Central memory CD4-positive, alpha-beta T cell (primary cell): ENCODE data around the gene SOHLH2.

Experiments used
- DNase-seq: peaks from one replicate; pipeline ENCODE4 v3.0.0; 2022

SOHLH2 gene

DNA sequence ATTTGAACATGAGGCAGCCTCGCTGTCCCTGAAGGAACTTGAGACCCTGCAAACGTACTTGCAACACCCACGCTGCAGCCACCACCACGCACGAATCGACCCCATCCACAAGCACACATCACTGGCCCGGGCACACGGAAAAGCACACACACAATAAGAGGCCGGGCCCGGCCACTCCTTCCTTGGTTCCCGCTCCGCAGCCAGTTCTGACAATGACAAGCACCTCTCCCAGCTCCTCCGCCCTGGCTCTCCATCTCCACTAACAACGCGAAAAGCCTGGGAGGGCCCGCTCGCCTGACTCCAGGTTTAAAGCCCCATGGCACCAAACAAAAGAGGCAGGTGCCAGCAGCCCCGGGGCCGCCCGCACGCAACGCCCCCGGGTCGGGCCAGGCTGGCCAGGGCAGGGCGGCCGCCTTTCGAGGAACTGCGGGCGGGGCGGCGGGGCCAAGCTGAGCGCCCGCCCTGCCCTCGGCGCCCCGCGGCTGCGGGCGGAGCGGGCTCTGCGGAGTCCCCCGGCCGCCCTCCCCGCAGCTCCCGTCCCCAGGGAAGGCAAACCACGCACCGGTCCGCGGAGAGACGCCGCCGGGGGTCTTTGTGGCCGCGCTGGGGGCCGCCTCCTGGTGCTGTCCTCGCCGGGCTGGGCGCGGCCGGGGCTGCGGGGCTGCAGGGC lies 83.7 kb downstream of the SOHLH2 start:
- no peak for DNase-seq

DNA sequence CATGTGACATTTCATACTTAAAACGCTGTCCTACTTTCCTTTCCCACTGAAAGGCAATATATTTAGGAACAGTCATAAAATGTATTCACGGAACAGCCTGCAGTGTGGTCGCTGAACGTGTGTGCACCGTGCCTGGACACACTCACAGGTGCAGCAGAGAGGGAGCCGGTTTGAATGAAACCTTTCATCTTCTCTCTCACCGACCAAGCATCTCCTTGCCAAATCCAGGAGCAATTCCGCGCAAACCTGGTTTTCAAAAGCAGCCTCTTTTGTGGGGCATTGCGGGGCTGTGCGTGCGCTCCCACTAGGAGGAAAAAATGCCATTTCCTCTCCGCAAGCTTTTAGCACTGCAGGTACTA lies 84.2 kb downstream of the SOHLH2 start:
- no peak for DNase-seq

DNA sequence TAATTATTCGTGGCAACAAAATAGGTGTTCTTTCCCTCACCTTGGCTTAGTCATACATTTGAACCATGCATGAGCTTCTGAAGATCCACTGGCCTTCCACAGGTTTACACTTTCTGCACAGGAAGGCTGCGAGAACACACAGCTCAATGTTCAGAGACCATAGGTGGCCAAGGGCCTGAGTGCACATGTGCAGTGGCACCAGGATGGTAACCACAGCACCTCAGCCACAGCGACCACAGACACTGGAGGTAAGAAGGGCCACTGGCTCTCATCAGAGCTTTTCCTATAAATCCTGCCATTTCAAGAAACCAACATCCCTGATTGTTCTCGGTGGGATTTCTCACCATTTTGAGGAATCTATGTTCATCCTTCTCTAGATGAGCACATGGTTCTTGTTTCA lies 84.8 kb downstream of the SOHLH2 start:
- DNase-seq: no peak

DNA sequence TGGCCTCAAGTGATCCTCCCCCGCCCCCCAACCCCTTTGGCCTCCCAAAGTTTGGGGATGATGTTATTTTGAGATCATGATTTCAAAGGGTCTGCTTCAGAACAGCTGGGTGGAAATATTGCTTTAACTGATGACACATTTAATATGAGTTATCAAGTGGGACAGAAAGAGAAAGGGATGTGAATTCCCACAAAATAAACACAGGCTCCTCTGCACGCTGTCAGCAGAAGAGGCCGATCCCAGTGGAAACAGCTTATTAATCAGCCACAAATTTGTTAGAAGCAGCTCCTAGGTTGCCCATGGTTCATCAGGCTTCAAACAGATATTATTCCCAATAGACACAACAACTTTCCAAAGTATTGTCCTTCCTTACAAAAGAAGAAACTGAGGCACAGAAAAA lies 87.9 kb downstream of the SOHLH2 start:
- no peak for DNase-seq

DNA sequence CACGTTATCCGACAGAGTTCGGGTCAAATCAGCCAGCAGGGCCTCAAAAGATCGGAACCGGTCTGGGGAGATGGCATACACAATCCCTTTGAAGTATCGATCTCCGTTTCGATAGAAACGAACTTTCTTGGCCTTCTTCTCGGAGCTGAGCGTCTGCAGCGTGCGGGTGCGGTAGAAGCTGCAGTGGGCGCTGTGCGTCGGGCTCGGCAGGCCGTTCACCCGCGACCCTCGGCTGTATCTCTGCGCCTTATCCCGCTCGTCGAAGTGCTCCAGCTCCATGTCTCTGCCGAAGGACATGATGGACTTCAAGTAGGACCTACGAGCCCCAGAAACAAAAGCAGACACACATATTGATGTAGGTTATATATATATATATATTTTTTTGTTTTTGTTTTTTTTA lies 88.5 kb downstream of the SOHLH2 start:
- no peak for DNase-seq

DNA sequence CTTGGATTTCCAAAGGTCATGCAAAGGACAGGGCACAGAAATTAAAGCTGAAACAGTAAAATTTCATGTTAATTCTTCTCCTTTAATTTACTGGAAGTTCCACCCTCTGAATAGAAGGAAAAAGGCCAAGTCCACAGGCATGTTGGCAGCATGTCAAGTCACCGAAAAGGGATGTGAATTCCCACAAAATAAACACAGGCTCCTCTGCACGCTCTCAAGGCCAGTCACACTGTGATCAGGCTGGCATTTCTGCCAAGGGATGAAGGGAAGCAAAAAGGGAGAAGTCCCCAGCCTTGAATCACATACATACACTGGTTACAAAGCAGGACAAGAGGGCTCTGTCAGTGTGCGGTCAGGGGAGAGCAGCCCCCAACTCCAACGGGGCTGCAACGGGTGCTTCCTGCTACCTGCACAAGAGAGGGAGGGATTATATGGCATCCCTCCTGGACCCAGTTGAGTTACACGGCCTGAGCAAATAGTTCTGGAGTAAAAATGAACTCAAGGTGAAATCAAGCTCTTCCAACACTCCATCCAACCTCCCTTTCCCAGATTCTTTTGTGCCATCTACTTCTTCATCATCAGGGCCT lies 90.0 kb downstream of the SOHLH2 start:
- DNase-seq: no peak
